Stimulated activated CD8-positive, alpha-beta memory T cell treated with anti-CD3 and anti-CD28 coated beads, Interleukin-4, amount 100 ng/mL, for 4 hours (primary cell): ENCODE measurements around the gene PRKAG2.

ENCODE experiments used
- DNase-seq, 2 donors: peaks; one replicate each; pipeline ENCODE4 v3.0.0-alpha.2; 2020; ENCODE audit warnings: low read depth in 2 of 2, low spot score in 1 of 2

PRKAG2 gene

GRCh38 chr7:151570366-151570915, 306.5 kb downstream of the PRKAG2 start:
- DNase-seq = no peak

GRCh38 chr7:151568956-151569940, 307.7 kb downstream of the PRKAG2 start:
- DNase-seq = no peak

GRCh38 chr7:151566897-151567320, 310.0 kb downstream of the PRKAG2 start:
- DNase-seq = no peak

- no peak for DNase-seq
These were observed 311.4 kb downstream of the PRKAG2 start for GRCh38 chr7:151565541-151565940.

- DNase-seq = no peak
These were observed 316.7 kb downstream of the PRKAG2 start for GRCh38 chr7:151560243-151560642.

- DNase-seq = no peak
These were observed 317.2 kb downstream of the PRKAG2 start for GRCh38 chr7:151559557-151560183.

GRCh38 chr7:151558575-151558974, 318.3 kb downstream of the PRKAG2 start:
- no peak for DNase-seq

GRCh38 chr7:151556592-151556991, 320.3 kb downstream of the PRKAG2 start:
- no peak for DNase-seq

- DNase-seq = no peak
These were observed 323.6 kb downstream of the PRKAG2 start for GRCh38 chr7:151553356-151553755.

- no peak for DNase-seq
These were observed 324.4 kb downstream of the PRKAG2 start for GRCh38 chr7:151552352-151553028.

- DNase-seq = no peak
These were observed 325.1 kb downstream of the PRKAG2 start for GRCh38 chr7:151551820-151552219.

GRCh38 chr7:151550656-151551286, 326.1 kb downstream of the PRKAG2 start:
- DNase-seq = no peak

- DNase-seq = no peak
These were observed 327.3 kb downstream of the PRKAG2 start for GRCh38 chr7:151549644-151550043.

GRCh38 chr7:151549083-151549482, 327.8 kb downstream of the PRKAG2 start:
- DNase-seq = no peak

GRCh38 chr7:151544183-151544582, 332.7 kb downstream of the PRKAG2 start:
- no peak for DNase-seq

- DNase-seq = no peak
These were observed 334.2 kb downstream of the PRKAG2 start for GRCh38 chr7:151542606-151543130.

- no peak for DNase-seq
These were observed 335.0 kb downstream of the PRKAG2 start for GRCh38 chr7:151541709-151542499.

GRCh38 chr7:151540146-151540545, 336.8 kb downstream of the PRKAG2 start:
- no peak for DNase-seq

GRCh38 chr7:151539088-151539671, 337.7 kb downstream of the PRKAG2 start:
- no peak for DNase-seq
